DOHH2 (cell line): Measurements from ENCODE around the gene OTUD4.
A peak's percentile ranks its signal among the peaks of the same experiment; 100 is the strongest.
"Not testable (repeated sequence)": the region's sequence is repeated elsewhere in the genome, so short reads cannot be mapped to it uniquely, and the experiment has no call there.

Experiments
- H3F3A ChIP-seq: fragments of 200-600 bp; sonication (generic), shearing (Covaris generic); 2 replicates; pipeline ENCODE4 v1.6.0; 2016; ENCODE audit warnings: antibody characterized with exemption, mild to moderate bottlenecking; ENCODE audit not compliant: control insufficient read depth, insufficient read depth
- H3K27ac ChIP-seq: fragments of 200-600 bp; sonication (generic); 2 replicates; pipeline ENCODE4 v1.5.1; 2014; ENCODE audit warnings: low read depth, mild to moderate bottlenecking, low read length, moderate library complexity
- H3K27me3 ChIP-seq: fragments of 200-600 bp; sonication (generic); 2 replicates; pipeline ENCODE4 v1.6.1; 2014; ENCODE audit warnings: mild to moderate bottlenecking, low read length, mixed read lengths; ENCODE audit not compliant: control insufficient read depth
- H3K36me3 ChIP-seq: fragments of 200-600 bp; sonication (generic); 2 replicates; pipeline ENCODE4 v1.6.1; 2014; ENCODE audit warnings: mild to moderate bottlenecking, low read length, moderate library complexity, mixed read lengths; ENCODE audit not compliant: control insufficient read depth
- H3K4me1 ChIP-seq: fragments of 200-600 bp; sonication (generic); 2 replicates; pipeline ENCODE4 v1.6.1; 2014; ENCODE audit warnings: mild to moderate bottlenecking, low read length, mixed read lengths; ENCODE audit not compliant: control insufficient read depth
- H3K4me2 ChIP-seq: fragments of 200-600 bp; sonication (generic); 2 replicates; pipeline ENCODE4 v1.6.0; 2014; ENCODE audit warnings: mild to moderate bottlenecking, low read length, moderate library complexity
- H3K4me3 ChIP-seq: fragments of 200-600 bp; sonication (generic); 2 replicates; pipeline ENCODE4 v1.5.1; 2014; ENCODE audit warnings: mild to moderate bottlenecking, low read length, mixed read lengths
- H3K79me2 ChIP-seq: fragments of 200-600 bp; sonication (generic); 2 replicates; pipeline ENCODE4 v1.6.1; 2014; ENCODE audit warnings: mild to moderate bottlenecking, low read length, mixed read lengths; ENCODE audit not compliant: control insufficient read depth
- H3K9me2 ChIP-seq: fragments of 200-600 bp; sonication (generic); replicated peaks from 2 replicates; pipeline ENCODE4 v1.6.1; 2014; ENCODE audit warnings: mild to moderate bottlenecking, low read length, mixed read lengths; ENCODE audit not compliant: control insufficient read depth
- H3K9me3 ChIP-seq: fragments of 200-600 bp; sonication (generic); 2 replicates; pipeline ENCODE4 v1.6.1; 2014; ENCODE audit warnings: antibody characterized with exemption, low read length, mixed read lengths; ENCODE audit not compliant: control insufficient read depth, insufficient read depth
- H4K20me1 ChIP-seq: fragments of 200-600 bp; sonication (generic); 2 replicates; pipeline ENCODE4 v1.6.0; 2014; ENCODE audit warnings: low read depth, mild to moderate bottlenecking, antibody characterized with exemption, low read length, moderate library complexity; ENCODE audit not compliant: control insufficient read depth, insufficient read depth
- EZH2phosphoT487 ChIP-seq: fragments of 200-600 bp; sonication (generic); IDR thresholded peaks from 2 replicates; pipeline ENCODE4 v1.6.1; 2017; ENCODE audit warnings: borderline replicate concordance, mild to moderate bottlenecking, antibody characterized with exemption, low read length, moderate library complexity, mixed read lengths
- TF ChIP-seq, protein P1 (sequence below): fragments of 200-600 bp; sonication (generic); IDR thresholded peaks from one replicate; pipeline ENCODE4 v1.5.1; 2014; ENCODE audit warnings: antibody characterized with exemption, mild to moderate bottlenecking, low read depth, low read length; ENCODE audit not compliant: poor library complexity, severe bottlenecking

The OTUD4 gene

DNA sequence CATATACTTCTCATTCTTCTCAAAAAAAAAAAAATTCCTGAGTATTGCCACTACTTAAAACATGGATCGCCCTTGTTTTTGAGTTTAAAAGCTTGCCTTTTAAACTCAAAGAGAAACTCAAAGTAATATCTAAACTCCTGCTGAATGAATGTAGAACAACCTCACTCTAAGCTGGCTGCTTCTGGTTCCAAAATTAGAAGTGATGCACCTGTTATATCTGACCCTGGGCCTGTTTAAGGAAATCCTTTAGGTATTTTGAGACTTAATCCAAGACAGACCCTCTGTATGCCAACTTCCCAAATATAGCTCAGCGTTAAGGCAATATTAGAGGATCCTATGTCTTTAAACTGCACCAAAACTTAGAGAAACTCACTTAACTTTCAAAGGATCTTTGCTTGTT is 1.8 kb upstream of the OTUD4 start:
- no peak for TF ChIP-seq EZH2phosphoT487
- TF ChIP-seq, protein P1, sequence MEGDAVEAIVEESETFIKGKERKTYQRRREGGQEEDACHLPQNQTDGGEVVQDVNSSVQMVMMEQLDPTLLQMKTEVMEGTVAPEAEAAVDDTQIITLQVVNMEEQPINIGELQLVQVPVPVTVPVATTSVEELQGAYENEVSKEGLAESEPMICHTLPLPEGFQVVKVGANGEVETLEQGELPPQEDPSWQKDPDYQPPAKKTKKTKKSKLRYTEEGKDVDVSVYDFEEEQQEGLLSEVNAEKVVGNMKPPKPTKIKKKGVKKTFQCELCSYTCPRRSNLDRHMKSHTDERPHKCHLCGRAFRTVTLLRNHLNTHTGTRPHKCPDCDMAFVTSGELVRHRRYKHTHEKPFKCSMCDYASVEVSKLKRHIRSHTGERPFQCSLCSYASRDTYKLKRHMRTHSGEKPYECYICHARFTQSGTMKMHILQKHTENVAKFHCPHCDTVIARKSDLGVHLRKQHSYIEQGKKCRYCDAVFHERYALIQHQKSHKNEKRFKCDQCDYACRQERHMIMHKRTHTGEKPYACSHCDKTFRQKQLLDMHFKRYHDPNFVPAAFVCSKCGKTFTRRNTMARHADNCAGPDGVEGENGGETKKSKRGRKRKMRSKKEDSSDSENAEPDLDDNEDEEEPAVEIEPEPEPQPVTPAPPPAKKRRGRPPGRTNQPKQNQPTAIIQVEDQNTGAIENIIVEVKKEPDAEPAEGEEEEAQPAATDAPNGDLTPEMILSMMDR: no peak
- Histone ChIP-seq H3K9me3 (no peaks in the 10 kb centered on the region), H3K4me3 (peak overlapping the region; percentile 80), H3K27ac (no peak overlapping the region), H3K9me2 (no peaks in the 10 kb centered on the region), H3K27me3 (no peaks in the 10 kb centered on the region), H3K79me2 (peaks cover 36% of the 10 kb centered on the region), H3K4me1 (peaks cover 47% of the 10 kb centered on the region), H3K36me3 (peaks cover 22% of the 10 kb centered on the region), H4K20me1 (peaks cover 2% of the 10 kb centered on the region; the same call in 1 of the 2 replicates), H3K4me2 (peak overlapping the region; percentile 90), H3F3A (peaks cover 27% of the 10 kb centered on the region)

DNA sequence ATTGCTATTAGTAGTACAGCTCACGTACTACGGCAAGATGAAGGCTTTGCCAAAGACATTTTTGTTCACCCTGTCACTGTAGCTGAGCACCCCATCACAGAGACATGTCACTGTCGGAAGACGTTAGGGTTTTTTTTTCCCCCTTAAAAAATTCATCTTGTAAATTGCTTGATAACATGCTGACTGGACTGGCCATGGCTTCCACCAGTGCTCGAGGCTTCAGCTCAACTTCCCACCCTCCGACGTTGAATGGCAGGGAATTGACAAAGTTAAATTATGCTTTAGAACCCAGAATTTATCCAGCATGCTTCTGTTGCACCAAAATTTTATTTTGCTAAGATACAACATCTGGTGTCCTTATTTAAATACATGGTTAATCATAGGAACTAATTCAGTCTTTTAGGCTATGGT is 707 bp upstream of the OTUD4 start:
- Histone ChIP-seq H3K9me3 (no peaks in the 10 kb centered on the region), H3K4me1 (peaks cover 44% of the 10 kb centered on the region), H3K36me3 (peaks cover 28% of the 10 kb centered on the region), H3K4me2 (peak overlapping the region; percentile 90), H3F3A (peaks cover 27% of the 10 kb centered on the region), H3K27me3 (no peaks in the 10 kb centered on the region), H3K4me3 (peak overlapping the region; percentile 80), H3K27ac (peak overlapping the region; percentile 69), H3K79me2 (peaks cover 47% of the 10 kb centered on the region), H3K9me2 (no peaks in the 10 kb centered on the region), H4K20me1 (peaks cover 4% of the 10 kb centered on the region; the same call in 1 of the 2 replicates)
- TF ChIP-seq EZH2phosphoT487: no peak
- TF ChIP-seq, protein P1: no peak

DNA sequence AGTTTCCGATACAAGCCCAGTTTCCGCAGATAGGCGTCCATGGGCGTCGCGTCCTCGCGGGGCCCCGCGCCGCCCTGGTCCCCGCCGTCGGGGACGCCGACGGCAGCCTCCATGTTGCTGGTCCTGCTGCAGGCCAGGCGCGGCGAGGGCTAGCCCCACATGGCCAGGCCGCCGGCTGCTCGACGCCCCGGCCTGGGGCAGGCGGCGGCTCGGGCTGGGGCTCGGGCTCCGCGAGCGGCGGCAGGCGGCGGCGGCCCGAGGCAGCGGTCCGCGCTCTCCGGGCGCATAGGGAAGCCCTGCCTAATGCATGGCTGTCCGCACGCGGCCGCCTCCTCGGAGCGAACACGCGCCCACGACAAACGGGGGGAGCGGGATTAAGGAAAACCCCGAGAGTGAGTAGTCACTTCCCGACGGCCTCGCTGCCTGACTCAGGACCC is 510 bp downstream of the OTUD4 start:
- peaks cover 23% of the 10 kb centered on the region for H3F3A ChIP-seq
- H3K4me3 ChIP-seq: peak overlapping the region; percentile 100
- H3K4me1 ChIP-seq: peaks cover 42% of the 10 kb centered on the region
- peak overlapping the region; percentile 76 for H3K4me2 ChIP-seq
- H4K20me1 ChIP-seq, H3K9me3 ChIP-seq, H3K27me3 ChIP-seq, H3K9me2 ChIP-seq: not testable (repeated sequence)
- H3K27ac ChIP-seq: peak overlapping the region; percentile 85
- H3K79me2 ChIP-seq: peaks cover 59% of the 10 kb centered on the region
- peaks cover 38% of the 10 kb centered on the region for H3K36me3 ChIP-seq

DNA sequence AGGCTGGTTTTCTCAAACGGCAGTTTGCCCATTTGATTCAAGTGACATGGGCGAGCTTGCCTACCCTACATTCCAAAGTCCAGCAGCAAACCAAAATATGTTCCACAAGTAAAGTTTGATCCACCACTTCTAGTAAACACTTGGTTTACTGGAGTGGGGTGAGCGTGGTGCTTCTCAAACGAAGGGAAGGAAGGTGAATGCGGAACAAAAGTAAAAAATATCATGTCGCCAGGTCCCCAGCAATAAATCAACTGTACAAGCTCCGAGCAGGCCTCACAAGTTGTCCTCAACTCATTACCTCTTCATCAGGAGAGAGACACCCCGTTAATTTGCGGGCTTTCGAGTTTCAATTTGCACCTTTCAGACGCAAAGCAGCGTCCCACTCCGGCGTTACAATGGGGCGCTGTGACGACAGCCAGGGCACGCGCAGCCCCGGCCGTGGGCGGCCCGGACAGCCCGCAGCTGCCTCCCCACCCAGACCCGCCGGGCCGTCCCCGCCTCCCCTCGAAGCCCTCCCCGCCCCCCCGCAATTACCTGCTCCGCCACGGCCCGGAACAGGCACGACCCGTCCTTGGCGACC is 1.0 kb downstream of the OTUD4 start:
- peak overlapping the region; percentile 85 for H3K27ac ChIP-seq
- peak overlapping the region; percentile 100 for H3K4me3 ChIP-seq
- peaks cover 4% of the 10 kb centered on the region; the same call in 1 of the 2 replicates for H4K20me1 ChIP-seq
- peaks cover 43% of the 10 kb centered on the region for H3K36me3 ChIP-seq
- H3K27me3 ChIP-seq: no peaks in the 10 kb centered on the region
- H3K4me2 ChIP-seq: peak overlapping the region; percentile 76
- TF ChIP-seq, protein P1: peak; percentile 13
- no peak for TF ChIP-seq EZH2phosphoT487
- H3K4me1 ChIP-seq: peaks cover 44% of the 10 kb centered on the region
- no peaks in the 10 kb centered on the region for H3K9me2 ChIP-seq
- H3F3A ChIP-seq: peaks cover 23% of the 10 kb centered on the region
- H3K9me3 ChIP-seq: no peaks in the 10 kb centered on the region
- peaks cover 64% of the 10 kb centered on the region for H3K79me2 ChIP-seq
